ENCODE data around the gene PLEKHA5. TPM values are rescaled to one million over a fixed set of nuclear protein-coding genes. Genes with fewer than 3 reads are reported as not detected.
A peak's percentile ranks its signal among the peaks of the same experiment; 100 is the strongest.

The PLEKHA5 gene
- total RNA-seq, 4 donors from 2014 or later = 21.3 to 22.9 (median 21.4) TPM

DNA sequence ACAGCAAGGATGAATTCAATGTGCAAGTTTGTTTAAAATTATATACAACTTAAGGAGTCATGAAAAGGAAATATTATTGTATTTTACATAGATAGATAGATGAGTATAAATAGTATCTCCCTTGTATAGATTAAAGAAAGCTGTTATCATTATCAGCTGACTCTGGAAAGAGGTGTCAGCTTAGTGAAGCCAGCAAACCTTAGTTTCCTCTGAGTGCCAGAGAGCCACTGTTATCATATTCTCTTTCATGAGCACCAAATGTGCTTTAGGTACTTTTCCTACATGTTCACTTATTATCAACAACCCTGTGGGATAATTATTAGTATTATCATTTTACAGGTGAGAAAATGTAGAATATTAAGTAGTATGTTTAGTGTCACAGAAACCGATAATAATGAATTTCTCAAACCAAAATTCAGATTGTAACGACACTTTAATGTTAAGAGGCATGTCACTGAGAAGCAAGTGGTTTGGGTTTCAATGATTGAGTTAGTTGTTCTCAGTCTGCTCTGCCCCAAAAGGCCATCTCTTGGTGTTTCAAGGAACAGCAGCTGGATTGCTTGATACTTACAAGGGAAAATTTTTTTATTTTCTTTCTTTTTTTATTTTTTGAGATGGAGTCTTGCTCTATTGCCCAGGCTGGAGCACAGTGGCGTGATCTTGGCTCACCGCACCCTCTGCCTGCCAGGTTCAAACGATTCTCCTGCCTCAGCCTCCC, 53.7 kb downstream of the PLEKHA5 start:
- 92 to 95% methylated on average over 5 of the region's 5 CpGs for WGBS, 2 donors
- Histone ChIP-seq H3K4me1 (peaks cover 0 to 21% (median 0%) of the 10 kb centered on the region in 4 donors), H3K4me3 (no peak overlapping the region), H3K36me3 (no peaks in the 10 kb centered on the region), H3K27ac (no peak overlapping the region), H3K9me3 (no peaks in the 10 kb centered on the region), H3K27me3 (no peaks in the 10 kb centered on the region)
- TF ChIP-seq EP300 (IDR thresholded peaks at IDR 0.05) (no peak), POLR2A (IDR thresholded peaks at IDR 0.05) (no peak), CTCF (IDR thresholded peaks at IDR 0.05) (peak in 1 of 5 experiments; percentile 18)
- DNase-seq (ENCODE audit: low spot score in 2 of 2) = no peak

DNA sequence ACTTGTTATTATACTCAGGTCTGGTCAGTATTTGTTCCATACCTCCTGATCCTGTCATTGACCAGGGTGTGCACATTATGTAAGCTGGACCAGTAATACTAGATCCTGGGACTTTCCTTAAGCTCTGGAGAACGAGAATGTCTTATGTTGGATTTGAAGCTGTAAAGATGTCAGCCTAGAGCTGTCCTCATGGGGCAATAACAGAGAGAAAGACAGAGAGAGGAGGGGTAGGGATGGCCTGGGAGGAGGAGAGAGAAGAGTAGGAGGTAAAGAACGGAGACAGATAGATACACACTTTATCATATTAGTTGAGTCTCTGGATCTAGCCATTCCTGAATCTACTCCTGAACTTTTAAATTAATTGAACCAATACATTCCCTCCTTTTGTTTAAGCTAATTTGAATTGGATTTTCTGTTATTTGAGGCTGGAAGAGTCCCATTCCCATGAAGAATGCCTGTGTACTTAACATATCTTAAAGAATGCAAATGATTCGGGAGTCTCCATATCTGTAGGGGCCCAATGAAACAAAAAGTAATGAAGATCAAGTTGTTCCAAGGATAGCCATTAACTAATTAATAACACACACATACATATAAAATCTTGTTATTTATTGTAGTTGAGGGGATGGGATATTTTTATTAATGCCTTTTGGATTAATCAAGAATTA, 55.9 kb downstream of the PLEKHA5 start:
- WGBS, 2 donors = 65 to 66% methylated on average over 3 of the region's 3 CpGs
- Histone ChIP-seq H3K36me3 (no peaks in the 10 kb centered on the region), H3K9me3 (no peaks in the 10 kb centered on the region), H3K4me1 (peaks cover 0 to 40% (median 4%) of the 10 kb centered on the region in 4 donors), H3K4me3 (no peak overlapping the region), H3K27me3 (no peaks in the 10 kb centered on the region), H3K27ac (no peak overlapping the region)
- DNase-seq (ENCODE audit: low spot score in 2 of 2) = no peak
- TF ChIP-seq EP300 (IDR thresholded peaks at IDR 0.05) (no peak), POLR2A (IDR thresholded peaks at IDR 0.05) (no peak), CTCF (IDR thresholded peaks at IDR 0.05) (no peak)

- 52 to 60% methylated on average over 4 of the region's 4 CpGs for WGBS, 2 donors
- Histone ChIP-seq H3K4me1 (peaks cover 0 to 56% (median 11%) of the 10 kb centered on the region in 4 donors), H3K36me3 (no peaks in the 10 kb centered on the region), H3K9me3 (no peaks in the 10 kb centered on the region), H3K27me3 (no peaks in the 10 kb centered on the region), H3K27ac (no peak overlapping the region), H3K4me3 (no peak overlapping the region)
- peak in 1 of 2 donors; percentile 32 for DNase-seq (ENCODE audit: low spot score in 2 of 2)
- TF ChIP-seq POLR2A (IDR thresholded peaks at IDR 0.05) (no peak), CTCF (IDR thresholded peaks at IDR 0.05) (peak; percentile 43 to 70 (median 61))
These were observed 57.5 kb downstream of the PLEKHA5 start for GRCh38 chr12:19186722-19187661.

- 17 to 19% methylated on average over 1 of the region's 1 CpG for WGBS, 2 donors
- peak overlapping the region; percentile 3 to 60 (median 22) for H3K27ac ChIP-seq
- H3K9me3 ChIP-seq = no peaks in the 10 kb centered on the region
- H3K27me3 ChIP-seq = no peaks in the 10 kb centered on the region
- peaks cover 0 to 57% (median 15%) of the 10 kb centered on the region in 4 donors for H3K4me1 ChIP-seq
- no peak overlapping the region for H3K4me3 ChIP-seq
- no peak for DNase-seq (ENCODE audit: low spot score in 2 of 2)
- H3K36me3 ChIP-seq = no peaks in the 10 kb centered on the region
- TF ChIP-seq CTCF (IDR thresholded peaks at IDR 0.05) (no peak), EP300 (IDR thresholded peaks at IDR 0.05) (no peak), POLR2A (IDR thresholded peaks at IDR 0.05) (no peak)
These were observed 60.0 kb downstream of the PLEKHA5 start for GRCh38 chr12:19189522-19189921.
